ENCODE data around the gene GNG13. TPM values are rescaled to one million over a fixed set of nuclear protein-coding genes. Genes with fewer than 3 reads are reported as not detected.

Gene GNG13, protein sequence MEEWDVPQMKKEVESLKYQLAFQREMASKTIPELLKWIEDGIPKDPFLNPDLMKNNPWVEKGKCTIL
- total RNA-seq, result not detected

GRCh38 chr16:799948-800833 is at the start of gene GNG13:
GNG13 (minus strand) TSS chr16:800734; CDS start chr16:799077, 1,657 bp downstream.

GRCh38 chr16:788399-789126 is 12.0 kb downstream of the GNG13 start, which contains the start of gene CHTF18:
CHTF18 (plus strand) TSS chr16:788620; CDS start chr16:788685, 65 bp downstream.

GRCh38 chr16:787978-788398 is 12.5 kb downstream of the GNG13 start, which contains the start of gene RPUSD1:
RPUSD1 (minus strand) TSS chr16:788381; CDS start chr16:787737, 644 bp downstream.

GRCh38 chr16:760545-761343 is 39.8 kb downstream of the GNG13 start, which contains the start of gene MSLN:
MSLN (plus strand) TSS chr16:760734; CDS start chr16:762681, 1,947 bp downstream.

Small RNA genes within 50 kb of the gene (small RNA-seq; reads per million reads assigned to genes)
- gene MIR662, result 0 reads per million in 2 donors

Other genes starting within 250 kb of the GNG13 start
- not detected for gene PRR35, start 240.3 kb downstream of the GNG13 start, total RNA-seq
- 1 to 10 TPM; 2.0 to 2.4 TPM for gene NHLRC4, start 233.7 kb downstream of the GNG13 start, total RNA-seq
- gene PIGQ, start 230.8 kb downstream of the GNG13 start, total RNA-seq, result 10 to 100 TPM; 36.8 to 38.3 TPM
- 1 to 10 TPM; 7.0 to 7.2 TPM for gene RAB40C, start 210.7 kb downstream of the GNG13 start, total RNA-seq
- under 1 TPM; under 0.01 to 0.34 TPM for gene WFIKKN1, start 169.7 kb downstream of the GNG13 start, total RNA-seq
- gene METTL26, start 164.4 kb downstream of the GNG13 start, total RNA-seq, result 10 to 100 TPM; 51.6 to 57.3 TPM
- gene MCRIP2, start 158.9 kb downstream of the GNG13 start, total RNA-seq, result 10 to 100 TPM; 21.7 to 36.0 TPM
- gene WDR90, start 151.4 kb downstream of the GNG13 start, total RNA-seq, result 10 to 100 TPM; 12.4 to 16.7 TPM
- 10 to 100 TPM; 39.9 to 51.0 TPM for gene RHOT2, start 132.6 kb downstream of the GNG13 start, total RNA-seq
- under 1 TPM; 0.33 to 0.69 TPM for gene RHBDL1, start 125.1 kb downstream of the GNG13 start, total RNA-seq
- gene STUB1, start 120.3 kb downstream of the GNG13 start, total RNA-seq, result 100 to 1,000 TPM; 124 to 153 TPM
- 10 to 100 TPM; 35.4 to 36.3 TPM for gene JMJD8, start 116.4 kb downstream of the GNG13 start, total RNA-seq
- 10 to 100 TPM in 1 of 2 donors, 1 to 10 TPM in 1; 9.6 to 10.3 TPM for gene WDR24, start 110.3 kb downstream of the GNG13 start, total RNA-seq
- gene FBXL16, start 94.9 kb downstream of the GNG13 start, total RNA-seq, result under 1 TPM in 1 of 2 donors, not detected in 1; under 0.01 TPM
- 10 to 100 TPM; 54.0 to 93.6 TPM for gene METRN, start 85.6 kb downstream of the GNG13 start, total RNA-seq
- 10 to 100 TPM; 23.4 to 28.0 TPM for gene ANTKMT, start 79.6 kb downstream of the GNG13 start, total RNA-seq
- gene CCDC78, start 74.3 kb downstream of the GNG13 start, total RNA-seq, result 1 to 10 TPM; 3.1 to 6.0 TPM
- gene HAGHL, start 73.6 kb downstream of the GNG13 start, total RNA-seq, result 10 to 100 TPM; 31.3 to 34.3 TPM
- 10 to 100 TPM; 33.4 to 40.0 TPM for gene CIAO3, start 59.7 kb downstream of the GNG13 start, total RNA-seq
- gene MSLN, start 40.0 kb downstream of the GNG13 start, total RNA-seq, result not detected
- gene RPUSD1, start 12.4 kb downstream of the GNG13 start, total RNA-seq, result 10 to 100 TPM; 34.8 to 41.6 TPM
- 10 to 100 TPM; 18.6 to 31.6 TPM for gene CHTF18, start 12.1 kb downstream of the GNG13 start, total RNA-seq
- gene LMF1, start 170.2 kb upstream of the GNG13 start, total RNA-seq, result 10 to 100 TPM; 23.0 to 35.8 TPM
- gene SOX8, start 181.0 kb upstream of the GNG13 start, total RNA-seq, result 10 to 100 TPM in 1 of 2 donors, 1 to 10 TPM in 1; 1.0 to 14.3 TPM

Measured in melanocyte of skin (primary cell).